Omental fat pad (tissue), 4 donors: ENCODE measurements around the gene ST3GAL6. TPM values are rescaled to one million over a fixed set of nuclear protein-coding genes. Genes with fewer than 3 reads are reported as not detected.

Experiments used
- ATAC-seq: fragments of 150-250 bp; one replicate; pipeline ENCODE4 v1.9.1; 2016; ENCODE audit warnings: mild to moderate bottlenecking, moderate library complexity; ENCODE audit not compliant: low FRiP score
- DNase-seq: peaks from one replicate; pipeline ENCODE4 v3.0.0-alpha.2; 2019; ENCODE audit warnings: low spot score
- total RNA-seq, 4 donors: library from RNA; depleted of rRNA; stranded (reverse); fragments of >200 nt; gene quantifications; one replicate each; pipeline ENCODE4 v1.1.0, GENCODE V29; 2016
- TF ChIP-seq, protein P1 (sequence below), 3 donors: fragments of 450-650 bp; IDR thresholded peaks; one replicate each; pipeline ENCODE4 v1.5.1; 2016 to 2017; ENCODE audit warnings: antibody characterized with exemption in 3 of 3, mild to moderate bottlenecking in 3 of 3, moderate library complexity in 2 of 3

ST3GAL6 gene
- total RNA-seq, 4 donors from 2014 or later, result 8.5 to 19.4 (median 16.0) TPM

DNA sequence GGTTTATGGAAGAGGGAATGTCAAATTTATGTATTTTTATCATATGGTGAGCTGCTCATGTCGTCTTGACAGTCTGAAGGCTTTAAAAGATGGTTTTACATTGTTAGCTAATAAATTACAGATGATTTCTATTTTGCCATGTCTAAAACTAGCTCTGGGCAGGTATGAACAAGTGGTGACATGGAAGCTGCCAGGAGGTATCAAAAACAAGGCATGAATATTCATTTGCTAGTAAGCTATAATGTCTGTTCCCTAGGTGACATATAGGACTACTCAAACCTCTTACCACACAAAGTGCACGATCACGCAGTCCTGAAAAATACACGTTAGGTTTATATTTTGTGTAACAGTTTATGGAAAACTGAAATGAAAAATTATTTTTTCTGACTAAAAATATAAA, 34.8 kb downstream of the ST3GAL6 start:
- ATAC-seq, result no peak
- DNase-seq, result no peak
- TF ChIP-seq, protein P1, sequence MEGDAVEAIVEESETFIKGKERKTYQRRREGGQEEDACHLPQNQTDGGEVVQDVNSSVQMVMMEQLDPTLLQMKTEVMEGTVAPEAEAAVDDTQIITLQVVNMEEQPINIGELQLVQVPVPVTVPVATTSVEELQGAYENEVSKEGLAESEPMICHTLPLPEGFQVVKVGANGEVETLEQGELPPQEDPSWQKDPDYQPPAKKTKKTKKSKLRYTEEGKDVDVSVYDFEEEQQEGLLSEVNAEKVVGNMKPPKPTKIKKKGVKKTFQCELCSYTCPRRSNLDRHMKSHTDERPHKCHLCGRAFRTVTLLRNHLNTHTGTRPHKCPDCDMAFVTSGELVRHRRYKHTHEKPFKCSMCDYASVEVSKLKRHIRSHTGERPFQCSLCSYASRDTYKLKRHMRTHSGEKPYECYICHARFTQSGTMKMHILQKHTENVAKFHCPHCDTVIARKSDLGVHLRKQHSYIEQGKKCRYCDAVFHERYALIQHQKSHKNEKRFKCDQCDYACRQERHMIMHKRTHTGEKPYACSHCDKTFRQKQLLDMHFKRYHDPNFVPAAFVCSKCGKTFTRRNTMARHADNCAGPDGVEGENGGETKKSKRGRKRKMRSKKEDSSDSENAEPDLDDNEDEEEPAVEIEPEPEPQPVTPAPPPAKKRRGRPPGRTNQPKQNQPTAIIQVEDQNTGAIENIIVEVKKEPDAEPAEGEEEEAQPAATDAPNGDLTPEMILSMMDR (IDR thresholded peaks at IDR 0.05), result no peak

DNA sequence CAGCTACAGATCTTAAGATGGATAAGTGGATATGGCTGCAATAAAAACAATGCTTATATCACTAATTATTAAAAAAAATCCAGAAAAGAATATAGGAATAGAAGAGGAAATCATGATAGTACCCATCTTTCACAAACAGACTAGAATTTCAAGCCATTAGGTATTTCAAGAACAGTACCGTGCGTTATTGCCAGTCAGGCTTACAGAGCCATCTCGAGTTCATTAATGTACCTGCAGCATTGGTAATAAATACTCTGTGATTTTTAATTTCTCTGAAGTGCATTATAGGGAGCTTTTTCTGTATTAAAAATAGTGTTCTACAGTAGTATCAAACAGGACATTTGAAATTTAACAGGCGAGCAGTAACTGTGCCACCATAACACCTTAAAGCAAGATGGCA, 35.7 kb downstream of the ST3GAL6 start:
- DNase-seq (no peak), ATAC-seq (no peak)
- TF ChIP-seq, protein P1 (IDR thresholded peaks at IDR 0.05), result no peak

DNA sequence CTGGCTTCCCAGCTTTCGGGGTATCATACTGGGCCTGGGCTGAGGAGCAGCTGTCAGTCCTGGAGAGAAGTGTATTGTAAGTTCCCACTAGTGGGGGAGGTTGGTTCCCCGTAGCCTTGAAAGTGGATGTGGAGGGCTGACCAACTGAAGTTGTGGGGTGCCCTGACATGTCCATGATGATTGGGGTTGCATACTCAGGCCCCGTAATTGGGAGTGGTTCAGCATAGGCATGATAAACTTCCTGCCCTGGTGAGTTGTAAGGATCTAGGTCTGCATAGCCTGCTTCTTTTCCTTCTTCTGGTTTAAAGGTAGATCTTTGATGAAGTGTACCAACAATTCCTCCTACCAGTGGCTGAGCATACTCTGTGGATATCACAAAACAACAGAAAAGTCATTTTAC, 36.3 kb downstream of the ST3GAL6 start:
- DNase-seq (no peak), ATAC-seq (no peak)
- TF ChIP-seq, protein P1 (IDR thresholded peaks at IDR 0.05), result no peak

DNA sequence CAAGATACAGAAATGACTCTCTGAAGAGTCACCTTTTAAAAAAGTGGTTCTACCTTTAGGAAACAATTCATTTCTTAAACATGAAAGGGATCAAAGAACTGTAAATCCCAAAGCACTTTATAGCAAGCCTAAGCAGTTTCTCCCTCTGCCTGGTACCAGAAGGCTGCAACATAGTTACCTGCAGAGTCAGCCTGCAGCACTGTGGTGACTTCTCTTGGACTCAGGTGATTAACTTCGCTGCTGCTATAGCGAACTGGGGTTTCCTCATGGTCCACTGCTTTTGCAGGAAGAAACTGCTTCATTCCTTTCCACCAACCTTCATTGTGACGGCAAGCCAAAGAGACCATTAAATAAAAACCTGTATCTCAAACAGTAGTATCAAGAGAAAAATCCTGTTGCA, 37.3 kb downstream of the ST3GAL6 start:
- DNase-seq (no peak), ATAC-seq (no peak)
- TF ChIP-seq, protein P1 (IDR thresholded peaks at IDR 0.05), result no peak

DNA sequence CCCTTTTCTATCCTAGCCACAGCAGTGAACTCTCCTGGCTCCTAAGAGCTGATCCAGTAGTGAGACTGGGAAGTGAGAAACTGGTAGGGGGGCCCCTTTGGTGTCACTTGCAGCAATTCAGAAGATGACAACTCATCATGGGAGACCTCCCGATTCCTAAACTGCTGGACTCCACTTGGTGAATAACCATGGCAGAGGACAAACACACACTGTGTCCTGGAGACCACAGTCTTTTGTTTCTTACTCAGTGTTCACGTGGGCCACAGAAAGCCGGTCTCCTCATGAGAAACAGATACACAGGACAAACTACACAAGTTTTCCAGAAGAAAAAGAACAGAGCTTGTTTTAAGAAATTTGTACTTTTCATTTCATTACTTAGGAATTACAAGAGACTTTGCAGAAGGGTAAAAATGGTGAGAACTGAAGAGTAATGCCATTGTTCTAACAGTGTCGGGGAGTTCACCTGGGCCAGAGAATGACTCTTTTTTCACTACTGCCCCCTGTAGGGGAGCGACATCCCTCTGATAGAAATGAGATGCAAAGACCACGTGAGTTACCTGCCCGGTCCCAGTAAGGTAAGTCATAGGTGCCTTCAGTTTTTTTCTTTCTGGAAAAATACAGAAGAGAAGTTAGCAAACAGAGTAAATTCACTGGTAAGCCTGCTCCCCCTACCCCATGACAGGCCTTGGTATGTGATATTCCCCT, 38.1 kb downstream of the ST3GAL6 start:
- DNase-seq, result no peak
- TF ChIP-seq, protein P1 (IDR thresholded peaks at IDR 0.05), result no peak
- no peak for ATAC-seq

DNA sequence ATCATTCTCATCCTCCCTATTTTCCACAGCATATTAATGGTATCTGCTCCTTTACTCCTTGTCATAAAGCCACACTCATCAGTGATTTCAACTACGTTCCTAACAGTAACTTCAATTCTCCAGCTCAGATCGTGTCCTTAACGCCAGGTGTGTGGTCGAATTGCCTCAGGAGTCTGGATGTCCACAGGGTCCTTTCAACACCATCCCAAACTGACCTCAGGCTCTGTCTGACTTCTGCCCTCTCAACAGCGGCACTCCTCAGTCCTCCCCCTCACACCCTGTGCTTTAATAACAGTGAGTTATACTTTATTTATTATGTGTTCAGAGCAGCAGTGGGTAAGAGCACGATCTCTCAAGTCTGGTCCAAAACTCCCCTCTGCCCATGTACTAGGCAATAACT, 42.4 kb downstream of the ST3GAL6 start:
- ATAC-seq, result no peak
- no peak for DNase-seq
- TF ChIP-seq, protein P1 (IDR thresholded peaks at IDR 0.05), result no peak

DNA sequence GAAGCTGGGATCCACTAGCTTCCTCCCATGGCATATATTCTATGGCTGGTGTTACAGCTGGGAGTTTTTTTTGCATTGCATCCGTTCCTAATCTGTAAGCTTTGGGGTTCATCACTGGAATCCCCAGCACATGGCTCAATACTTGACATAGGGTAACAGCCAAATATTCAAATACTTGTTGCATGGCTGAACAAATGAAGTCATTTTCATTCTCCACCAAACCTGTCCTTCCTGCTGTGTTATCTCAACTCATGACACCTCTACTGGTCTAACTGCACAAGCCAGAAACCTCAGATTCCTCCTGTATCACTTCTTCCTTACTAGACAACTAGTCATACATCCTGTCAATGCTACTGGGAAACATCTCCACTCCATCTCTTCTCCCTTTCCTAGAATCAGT, 43.4 kb downstream of the ST3GAL6 start:
- TF ChIP-seq, protein P1 (IDR thresholded peaks at IDR 0.05), result no peak
- ATAC-seq (no peak), DNase-seq (no peak)
